ENCODE data around the gene SORBS1.

GRCh38 chr10:95339863-95340262 lies 221.3 kb downstream of the SORBS1 start:
- TF ChIP-seq CTCF (IDR thresholded peaks at IDR 0.05) (no peak), POLR2A (IDR thresholded peaks at IDR 0.05) (no peak)
